GM12872 (cell line): ENCODE measurements around the gene SBNO2.

Experiments
- TF ChIP-seq, protein P1 (sequence below): IDR thresholded peaks from 3 replicates; pipeline ENCODE4 v1.5.1; 2011; ENCODE audit warnings: low read depth, mild to moderate bottlenecking, low read length, moderate library complexity; ENCODE audit not compliant: insufficient read depth

The SBNO2 gene, protein sequence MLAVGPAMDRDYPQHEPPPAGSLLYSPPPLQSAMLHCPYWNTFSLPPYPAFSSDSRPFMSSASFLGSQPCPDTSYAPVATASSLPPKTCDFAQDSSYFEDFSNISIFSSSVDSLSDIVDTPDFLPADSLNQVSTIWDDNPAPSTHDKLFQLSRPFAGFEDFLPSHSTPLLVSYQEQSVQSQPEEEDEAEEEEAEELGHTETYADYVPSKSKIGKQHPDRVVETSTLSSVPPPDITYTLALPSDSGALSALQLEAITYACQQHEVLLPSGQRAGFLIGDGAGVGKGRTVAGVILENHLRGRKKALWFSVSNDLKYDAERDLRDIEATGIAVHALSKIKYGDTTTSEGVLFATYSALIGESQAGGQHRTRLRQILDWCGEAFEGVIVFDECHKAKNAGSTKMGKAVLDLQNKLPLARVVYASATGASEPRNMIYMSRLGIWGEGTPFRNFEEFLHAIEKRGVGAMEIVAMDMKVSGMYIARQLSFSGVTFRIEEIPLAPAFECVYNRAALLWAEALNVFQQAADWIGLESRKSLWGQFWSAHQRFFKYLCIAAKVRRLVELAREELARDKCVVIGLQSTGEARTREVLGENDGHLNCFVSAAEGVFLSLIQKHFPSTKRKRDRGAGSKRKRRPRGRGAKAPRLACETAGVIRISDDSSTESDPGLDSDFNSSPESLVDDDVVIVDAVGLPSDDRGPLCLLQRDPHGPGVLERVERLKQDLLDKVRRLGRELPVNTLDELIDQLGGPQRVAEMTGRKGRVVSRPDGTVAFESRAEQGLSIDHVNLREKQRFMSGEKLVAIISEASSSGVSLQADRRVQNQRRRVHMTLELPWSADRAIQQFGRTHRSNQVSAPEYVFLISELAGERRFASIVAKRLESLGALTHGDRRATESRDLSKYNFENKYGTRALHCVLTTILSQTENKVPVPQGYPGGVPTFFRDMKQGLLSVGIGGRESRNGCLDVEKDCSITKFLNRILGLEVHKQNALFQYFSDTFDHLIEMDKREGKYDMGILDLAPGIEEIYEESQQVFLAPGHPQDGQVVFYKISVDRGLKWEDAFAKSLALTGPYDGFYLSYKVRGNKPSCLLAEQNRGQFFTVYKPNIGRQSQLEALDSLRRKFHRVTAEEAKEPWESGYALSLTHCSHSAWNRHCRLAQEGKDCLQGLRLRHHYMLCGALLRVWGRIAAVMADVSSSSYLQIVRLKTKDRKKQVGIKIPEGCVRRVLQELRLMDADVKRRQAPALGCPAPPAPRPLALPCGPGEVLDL (N-terminal part only)

DNA sequence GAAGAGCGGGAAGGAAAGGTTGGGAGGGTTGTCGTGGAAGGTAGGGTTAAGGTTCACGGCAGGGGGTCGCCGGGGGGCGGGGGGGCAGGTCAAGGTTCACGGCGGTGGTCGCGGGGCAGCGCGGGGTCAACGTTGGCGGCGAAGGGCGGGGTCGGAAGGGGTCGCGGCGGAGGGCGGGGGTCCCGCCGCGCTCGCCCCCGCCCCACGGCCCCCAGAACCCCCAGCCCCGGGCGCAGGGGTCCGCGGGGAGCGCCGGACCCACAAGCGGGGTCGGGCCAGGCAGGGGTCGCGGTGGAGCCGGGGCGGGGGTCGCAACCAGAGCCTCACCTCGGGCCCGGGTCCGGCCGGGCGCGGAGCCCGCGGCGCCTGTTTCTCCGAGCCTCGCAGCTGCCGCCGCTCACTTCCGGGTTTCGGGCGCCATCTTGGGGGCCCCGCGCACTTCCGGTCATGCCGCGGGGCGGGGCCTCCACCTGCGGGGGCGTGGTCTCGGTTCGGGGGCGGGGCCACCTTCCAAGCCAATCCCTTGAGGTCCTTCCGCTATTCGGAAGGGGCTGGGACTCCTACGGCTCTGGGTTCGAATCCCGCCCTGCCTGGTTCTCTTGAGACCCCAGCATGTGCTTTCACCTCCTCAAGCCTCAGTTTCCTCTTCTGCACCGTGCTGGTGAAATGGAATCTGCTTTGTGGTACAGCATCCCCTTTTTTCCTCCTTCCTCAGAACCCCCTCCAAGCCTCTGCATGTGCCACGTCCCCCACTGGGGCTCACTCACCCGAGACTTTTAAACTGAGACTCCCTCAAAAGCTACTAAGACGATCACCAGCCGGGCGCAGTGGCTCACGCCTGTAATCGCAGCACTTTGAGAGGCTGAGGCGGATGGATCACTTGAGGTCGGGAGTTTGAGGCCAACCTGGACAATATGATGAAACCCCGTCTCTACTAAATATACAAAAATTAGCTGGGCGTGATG, at the start of gene SBNO2:
TSS of gene SBNO2 (minus strand) at position 424 of the 965 bp plus-strand sequence. CDS start 19,992 bp downstream, outside the sequence.
- TF ChIP-seq, protein P1, sequence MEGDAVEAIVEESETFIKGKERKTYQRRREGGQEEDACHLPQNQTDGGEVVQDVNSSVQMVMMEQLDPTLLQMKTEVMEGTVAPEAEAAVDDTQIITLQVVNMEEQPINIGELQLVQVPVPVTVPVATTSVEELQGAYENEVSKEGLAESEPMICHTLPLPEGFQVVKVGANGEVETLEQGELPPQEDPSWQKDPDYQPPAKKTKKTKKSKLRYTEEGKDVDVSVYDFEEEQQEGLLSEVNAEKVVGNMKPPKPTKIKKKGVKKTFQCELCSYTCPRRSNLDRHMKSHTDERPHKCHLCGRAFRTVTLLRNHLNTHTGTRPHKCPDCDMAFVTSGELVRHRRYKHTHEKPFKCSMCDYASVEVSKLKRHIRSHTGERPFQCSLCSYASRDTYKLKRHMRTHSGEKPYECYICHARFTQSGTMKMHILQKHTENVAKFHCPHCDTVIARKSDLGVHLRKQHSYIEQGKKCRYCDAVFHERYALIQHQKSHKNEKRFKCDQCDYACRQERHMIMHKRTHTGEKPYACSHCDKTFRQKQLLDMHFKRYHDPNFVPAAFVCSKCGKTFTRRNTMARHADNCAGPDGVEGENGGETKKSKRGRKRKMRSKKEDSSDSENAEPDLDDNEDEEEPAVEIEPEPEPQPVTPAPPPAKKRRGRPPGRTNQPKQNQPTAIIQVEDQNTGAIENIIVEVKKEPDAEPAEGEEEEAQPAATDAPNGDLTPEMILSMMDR: no peak

DNA sequence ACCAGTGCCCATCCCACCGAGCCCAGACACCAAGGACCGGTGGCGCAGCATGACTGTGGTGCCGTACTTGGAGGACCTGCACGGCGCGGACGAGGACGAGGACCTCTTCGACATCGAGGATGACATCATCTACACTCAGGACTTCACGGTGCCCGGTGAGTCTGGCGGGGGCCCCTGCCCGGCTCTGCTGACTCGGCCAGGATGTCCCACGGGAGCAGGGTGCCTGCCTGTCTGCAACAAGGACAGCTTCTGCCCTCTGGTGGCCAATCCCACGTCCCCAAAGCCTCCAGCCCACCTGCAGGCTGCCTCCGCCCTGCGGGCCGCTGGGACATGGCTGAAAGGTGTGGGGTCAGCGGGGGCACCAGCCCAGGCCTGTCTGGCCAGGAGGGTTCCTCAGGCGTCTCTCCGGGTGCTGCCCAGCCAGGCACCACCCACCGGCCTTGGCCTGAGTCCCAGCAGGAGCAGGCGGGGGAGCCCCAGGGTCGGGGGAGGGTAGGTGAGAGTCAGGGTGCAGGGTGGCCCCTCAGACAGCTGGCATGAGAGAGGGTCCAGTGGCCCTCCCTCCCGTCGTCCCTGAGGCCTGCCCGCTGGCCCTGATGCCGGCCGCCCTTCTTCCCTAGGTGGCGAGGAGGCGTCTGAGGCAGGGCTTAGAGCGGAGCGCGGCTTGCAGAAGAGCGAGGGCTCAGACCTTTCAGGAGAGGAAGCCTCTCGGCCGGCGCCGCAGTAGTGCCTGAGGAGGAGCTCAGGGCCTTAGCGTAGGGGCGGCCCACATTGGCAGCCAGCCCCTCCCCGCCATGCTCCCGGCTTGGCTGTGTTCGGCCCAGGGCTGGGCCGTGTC, 49.2 kb upstream of the SBNO2 start:
- TF ChIP-seq, protein P1: peak; percentile 77

DNA sequence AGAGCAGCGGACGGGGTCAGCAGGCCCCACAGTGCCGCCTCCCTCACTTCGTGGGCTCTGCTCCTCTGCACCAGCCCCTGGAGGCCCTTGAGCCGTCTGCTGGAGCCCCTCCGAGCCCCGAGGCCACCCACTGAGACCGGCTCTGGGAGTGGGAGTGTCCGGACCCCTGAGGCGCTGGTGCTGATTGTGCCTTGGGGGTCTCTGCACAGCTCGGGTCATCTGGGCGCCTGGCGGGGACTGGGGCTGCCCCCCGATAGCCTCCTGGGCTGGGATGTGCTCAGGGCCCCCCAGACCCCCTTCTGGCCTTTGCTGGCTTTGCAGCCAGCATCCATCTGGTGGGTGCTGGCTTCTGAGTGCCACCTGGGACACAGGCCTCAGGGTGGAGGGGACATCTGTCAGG, 48.3 kb upstream of the SBNO2 start:
- TF ChIP-seq, protein P1: peak; percentile 27; the same call in 2 of the 3 replicates

DNA sequence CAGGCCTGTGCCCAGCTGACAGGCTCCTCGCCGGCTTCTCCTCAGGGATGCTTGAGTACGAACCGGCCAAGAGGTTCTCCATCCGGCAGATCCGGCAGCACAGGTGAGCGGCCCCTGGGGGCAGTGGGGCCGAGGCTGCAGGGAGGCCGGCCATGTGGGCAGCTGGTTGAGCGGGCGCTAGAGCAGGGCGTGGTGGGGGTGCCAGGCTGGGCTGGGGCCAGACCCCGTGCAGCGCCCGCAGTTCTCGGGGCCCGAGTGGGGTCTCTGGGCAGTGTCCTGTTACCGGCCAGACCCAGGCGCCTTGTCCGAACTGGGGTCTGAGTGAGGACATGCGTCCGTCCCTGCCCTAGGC, 47.8 kb upstream of the SBNO2 start:
- TF ChIP-seq, protein P1: no peak

DNA sequence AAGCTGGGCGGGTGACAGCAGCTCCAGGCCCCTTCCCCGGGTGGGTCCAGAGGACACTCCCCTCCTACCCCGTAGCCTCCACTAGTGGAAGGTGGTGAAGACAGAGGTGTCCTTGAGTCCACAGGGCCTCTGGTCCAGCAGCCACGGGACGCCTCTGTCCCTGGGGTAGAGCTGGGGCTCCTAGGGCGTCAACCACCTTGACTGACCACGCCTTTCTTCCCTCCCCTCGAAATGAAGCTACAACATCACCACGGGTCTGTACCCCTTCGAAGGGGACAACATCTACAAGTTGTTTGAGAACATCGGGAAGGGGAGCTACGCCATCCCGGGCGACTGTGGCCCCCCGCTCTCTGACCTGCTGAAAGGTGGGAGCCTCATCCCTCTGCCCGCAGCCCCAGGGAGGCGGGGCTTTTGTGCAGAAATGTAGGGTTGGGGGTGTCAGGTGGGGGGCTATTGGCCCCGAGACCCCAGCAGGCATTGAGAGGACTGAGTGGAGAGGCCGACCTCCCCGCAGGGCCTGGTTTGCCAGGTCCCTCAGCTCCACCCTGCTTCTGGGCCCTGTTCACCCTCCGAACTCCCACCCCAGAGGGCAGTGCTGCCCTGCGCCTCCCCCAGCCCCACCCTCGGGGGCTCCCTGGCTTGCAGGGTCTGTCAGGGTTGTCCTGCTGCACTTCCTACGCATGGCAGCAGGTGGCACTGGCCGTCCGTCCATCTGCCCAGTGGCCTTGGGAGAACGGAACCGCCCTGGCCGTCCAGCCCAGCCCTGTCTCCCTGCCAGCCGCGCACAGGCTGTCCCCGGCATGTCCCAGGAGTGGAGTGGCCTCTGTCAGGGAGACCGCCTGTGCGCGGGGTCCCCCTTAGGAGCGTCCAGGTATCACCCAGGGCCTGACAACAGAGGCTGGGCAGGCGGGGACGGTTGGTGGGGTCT, 47.2 kb upstream of the SBNO2 start:
- TF ChIP-seq, protein P1: peak; percentile 39; the same call in 2 of the 3 replicates
